ENCODE data around the gene PPCDC.

- no peak for TF ChIP-seq GABPA (IDR thresholded peaks at IDR 0.05 in 1 of 2, conservative IDR thresholded peaks at IDR 0.05 in 1 of 2)
- no peak for TF ChIP-seq RXRA (IDR thresholded peaks at IDR 0.05)
- no peak for TF ChIP-seq CTCF (IDR thresholded peaks at IDR 0.05; ENCODE audit: low read depth, low read length, missing input control)
- no peak for TF ChIP-seq RAD21 (IDR thresholded peaks at IDR 0.05)
- no peak for TF ChIP-seq FOXA1 (IDR thresholded peaks at IDR 0.05)
- no peak for TF ChIP-seq TAF1 (conservative IDR thresholded peaks at IDR 0.05)
- TF ChIP-seq REST (IDR thresholded peaks at IDR 0.05), result no peak
- no peak for TF ChIP-seq JUND (IDR thresholded peaks at IDR 0.05)
- no peak for TF ChIP-seq ZBTB33 (IDR thresholded peaks at IDR 0.05)
- no peak for TF ChIP-seq FOXA2 (IDR thresholded peaks at IDR 0.05)
- no peak for TF ChIP-seq ATF3 (IDR thresholded peaks at IDR 0.05)
- TF ChIP-seq SP1 (IDR thresholded peaks at IDR 0.05), result no peak
- no peak for TF ChIP-seq YY1 (IDR thresholded peaks at IDR 0.05)
Observed at GRCh38 chr15:75081150-75081549, 57.8 kb downstream of the PPCDC start.
